Neuronal stem cell (in vitro differentiated cells): Measurements from ENCODE around the gene CLDN17.

Source experiments
- DNase-seq: peaks from one replicate; pipeline ENCODE4 v3.0.0-alpha.2; 2013; ENCODE audit warnings: low spot score
- H2AFZ ChIP-seq: one replicate; pipeline ENCODE4 v1.6.1; 2013; ENCODE audit warnings: mild to moderate bottlenecking, low read length, inconsistent platforms
- H2AK5ac ChIP-seq: 2 replicates; pipeline ENCODE4 v1.6.1; 2013; ENCODE audit warnings: low read depth, mild to moderate bottlenecking, inconsistent platforms, low read length, moderate library complexity, mixed read lengths
- H2BK120ac ChIP-seq: 2 replicates; pipeline ENCODE4 v1.6.1; 2013; ENCODE audit warnings: low read depth, mild to moderate bottlenecking, inconsistent platforms, low read length, moderate library complexity, mixed read lengths
- H2BK12ac ChIP-seq: one replicate; pipeline ENCODE4 v1.6.1; 2013; ENCODE audit warnings: low read length, inconsistent platforms
- H2BK15ac ChIP-seq: 2 replicates; pipeline ENCODE4 v1.6.1; 2013; ENCODE audit warnings: mild to moderate bottlenecking, low read length, inconsistent platforms, mixed read lengths
- H2BK5ac ChIP-seq: one replicate; pipeline ENCODE4 v1.6.1; 2013; ENCODE audit warnings: inconsistent platforms, mild to moderate bottlenecking, low read length, moderate library complexity
- H3K14ac ChIP-seq: one replicate; pipeline ENCODE4 v1.6.1; 2013; ENCODE audit warnings: low read length, inconsistent platforms
- H3K18ac ChIP-seq: 2 replicates; pipeline ENCODE4 v1.6.1; 2013; ENCODE audit warnings: low read length, inconsistent platforms
- H3K23ac ChIP-seq: 2 replicates; pipeline ENCODE4 v1.6.1; 2013; ENCODE audit warnings: low read depth, mild to moderate bottlenecking, mixed read lengths, low read length, inconsistent platforms; ENCODE audit not compliant: poor library complexity
- H3K27ac ChIP-seq: replicated peaks from 3 replicates; pipeline ENCODE4 v1.5.1; 2013; ENCODE audit warnings: low read length, inconsistent platforms
- H3K27me3 ChIP-seq, 3 experiments: 2 replicates each; pipeline ENCODE4 v1.6.1; 2013; ENCODE audit warnings: low read length in 3 of 3, mild to moderate bottlenecking in 2 of 3, inconsistent platforms in 1 of 3, low read depth in 1 of 3, mixed read lengths in 1 of 3, moderate library complexity in 1 of 3; ENCODE audit not compliant: control insufficient read depth in 3 of 3, insufficient read depth in 3 of 3
- H3K36me3 ChIP-seq, 2 donors: replicated peaks in 1 of 2; 2 replicates each; pipeline ENCODE4 v1.6.1; 2013; ENCODE audit warnings: low read length in 2 of 2; ENCODE audit not compliant: control insufficient read depth in 2 of 2, insufficient read depth in 2 of 2
- H3K4ac ChIP-seq: 2 replicates; pipeline ENCODE4 v1.6.1; 2013; ENCODE audit warnings: inconsistent platforms, mild to moderate bottlenecking, low read length, moderate library complexity
- H3K4me1 ChIP-seq, 2 donors: 1 replicate in 1 of 2; 2 replicates in 1 of 2; pipeline ENCODE4 v1.6.1; 2013; ENCODE audit warnings: low read length in 2 of 2, low read depth in 1 of 2; ENCODE audit not compliant: control insufficient read depth in 2 of 2, insufficient read depth in 1 of 2
- H3K4me2 ChIP-seq: one replicate; pipeline ENCODE4 v1.6.1; 2013; ENCODE audit warnings: mild to moderate bottlenecking, low read length, inconsistent platforms; ENCODE audit not compliant: insufficient read depth, poor library complexity, severe bottlenecking
- H3K4me3 ChIP-seq, 2 donors: 2 replicates each; pipeline ENCODE4 v1.5.1; 2013; ENCODE audit warnings: low read length in 2 of 2, mild to moderate bottlenecking in 2 of 2, inconsistent platforms in 1 of 2, moderate library complexity in 1 of 2
- H3K79me1 ChIP-seq: one replicate; pipeline ENCODE4 v1.6.1; 2013; ENCODE audit warnings: low read depth, mild to moderate bottlenecking, inconsistent platforms, low read length, moderate library complexity
- H3K9ac ChIP-seq: one replicate; pipeline ENCODE4 v1.6.1; 2013; ENCODE audit warnings: mild to moderate bottlenecking, low read depth, low read length, inconsistent platforms; ENCODE audit not compliant: poor library complexity
- H3K9me3 ChIP-seq, 2 donors: replicated peaks in 1 of 2; 2 replicates each; pipeline versions ENCODE3 to v1.6.1; 2013; ENCODE audit warnings: low read length in 2 of 2, mild to moderate bottlenecking in 2 of 2, inconsistent platforms in 1 of 2, low read depth in 1 of 2, mixed read lengths in 1 of 2, moderate library complexity in 1 of 2; ENCODE audit not compliant: control insufficient read depth in 2 of 2, insufficient read depth in 1 of 2
- H4K8ac ChIP-seq: one replicate; pipeline ENCODE4 v1.6.1; 2013; ENCODE audit warnings: low read depth, mild to moderate bottlenecking, inconsistent platforms, low read length, moderate library complexity
- H4K91ac ChIP-seq: one replicate; pipeline ENCODE4 v1.6.1; 2013; ENCODE audit warnings: low read length, low read depth, mild to moderate bottlenecking, inconsistent platforms; ENCODE audit not compliant: poor library complexity
- WGBS, 2 donors: extraction: QIAGEN DNeasy Blood & Tissue Kit; methylation state at CpG; one replicate each; pipeline ENCODE4 v1.1.7; 2013; ENCODE audit warnings: missing lambda C conversion rate in 2 of 2, mixed read lengths in 1 of 2; ENCODE audit not compliant: insufficient read length in 2 of 2, insufficient replicate concordance in 1 of 2; ENCODE audit errors: extremely low coverage in 2 of 2; 5-methylcytosine and 5-hydroxymethylcytosine counted together

The CLDN17 gene

GRCh38 chr21:30207252-30207579 lies 40.6 kb upstream of the CLDN17 start:
- Histone ChIP-seq H3K79me1 (no peaks in the 10 kb centered on the region), H2BK12ac (no peak overlapping the region), H3K36me3 (no peaks in the 10 kb centered on the region), H3K27me3 (no peaks in the 10 kb centered on the region), H2BK120ac (no peak overlapping the region), H3K9me3 (no peaks in the 10 kb centered on the region), H3K27ac (no peak overlapping the region), H2AFZ (peak overlapping the region; percentile 9), H3K23ac (no peak overlapping the region), H3K4me1 (no peaks in the 10 kb centered on the region), H3K9ac (no peak overlapping the region), H3K4me2 (no peak overlapping the region), H3K4me3 (no peak overlapping the region), H2BK5ac (no peak overlapping the region), H4K91ac (no peak overlapping the region), H3K18ac (no peak overlapping the region), H3K4ac (no peak overlapping the region), H2AK5ac (no peak overlapping the region), H3K14ac (no peak overlapping the region), H4K8ac (no peak overlapping the region), H2BK15ac (no peak overlapping the region)
- no CpG with 5 or more reads among the region's 1 CpG for WGBS, 2 donors
- DNase-seq = no peak

- H2BK5ac ChIP-seq = no peak overlapping the region
- no peaks in the 10 kb centered on the region for H3K4me1 ChIP-seq
- H3K4ac ChIP-seq = no peak overlapping the region
- peak overlapping the region; percentile 9 for H2AFZ ChIP-seq
- no peaks in the 10 kb centered on the region for H3K9me3 ChIP-seq
- H3K36me3 ChIP-seq = no peaks in the 10 kb centered on the region
- no peak overlapping the region for H3K4me3 ChIP-seq
- H2AK5ac ChIP-seq = no peak overlapping the region
- H3K23ac ChIP-seq = no peak overlapping the region
- no peak overlapping the region for H2BK12ac ChIP-seq
- no peak overlapping the region for H2BK15ac ChIP-seq
- H4K91ac ChIP-seq = no peak overlapping the region
- H3K9ac ChIP-seq = no peak overlapping the region
- no peak overlapping the region for H3K4me2 ChIP-seq
- H3K14ac ChIP-seq = no peak overlapping the region
- H3K27me3 ChIP-seq = no peaks in the 10 kb centered on the region
- no peak for DNase-seq
- H3K27ac ChIP-seq = no peak overlapping the region
- WGBS, 2 donors = no CpG with 5 or more reads among the region's 7 CpGs
- H3K18ac ChIP-seq = no peak overlapping the region
- no peaks in the 10 kb centered on the region for H3K79me1 ChIP-seq
- no peak overlapping the region for H4K8ac ChIP-seq
- no peak overlapping the region for H2BK120ac ChIP-seq
Measured at GRCh38 chr21:30206551-30207251, 40.1 kb upstream of the CLDN17 start.

- no peak overlapping the region for H2AK5ac ChIP-seq
- H2BK5ac ChIP-seq = no peak overlapping the region
- no peak overlapping the region for H2BK120ac ChIP-seq
- no peaks in the 10 kb centered on the region for H3K9me3 ChIP-seq
- H4K8ac ChIP-seq = no peak overlapping the region
- H3K27me3 ChIP-seq = no peaks in the 10 kb centered on the region
- no peak overlapping the region for H3K23ac ChIP-seq
- H3K4me1 ChIP-seq = no peaks in the 10 kb centered on the region
- H2BK12ac ChIP-seq = no peak overlapping the region
- no peaks in the 10 kb centered on the region for H3K79me1 ChIP-seq
- no peak overlapping the region for H3K18ac ChIP-seq
- H3K36me3 ChIP-seq = no peaks in the 10 kb centered on the region
- H4K91ac ChIP-seq = no peak overlapping the region
- no peak overlapping the region for H3K4me3 ChIP-seq
- no CpG with 5 or more reads among the region's 2 CpGs for WGBS, 2 donors
- H3K14ac ChIP-seq = no peak overlapping the region
- H3K4ac ChIP-seq = no peak overlapping the region
- H3K4me2 ChIP-seq = no peak overlapping the region
- no peak overlapping the region for H3K27ac ChIP-seq
- no peak for DNase-seq
- H2AFZ ChIP-seq = no peak overlapping the region
- no peak overlapping the region for H3K9ac ChIP-seq
- H2BK15ac ChIP-seq = no peak overlapping the region
Measured at GRCh38 chr21:30200000-30200399, 33.4 kb upstream of the CLDN17 start.

- Histone ChIP-seq H3K23ac (no peak overlapping the region), H3K79me1 (no peaks in the 10 kb centered on the region), H3K9me3 (no peaks in the 10 kb centered on the region), H3K4ac (no peak overlapping the region), H3K4me2 (no peak overlapping the region), H3K36me3 (no peaks in the 10 kb centered on the region), H4K8ac (no peak overlapping the region), H3K4me1 (no peaks in the 10 kb centered on the region), H2AFZ (no peak overlapping the region), H2BK12ac (no peak overlapping the region), H3K27ac (no peak overlapping the region), H4K91ac (no peak overlapping the region), H3K14ac (no peak overlapping the region), H3K27me3 (no peaks in the 10 kb centered on the region), H2BK5ac (no peak overlapping the region), H3K9ac (no peak overlapping the region), H2BK15ac (no peak overlapping the region), H2AK5ac (no peak overlapping the region), H2BK120ac (no peak overlapping the region), H3K4me3 (no peak overlapping the region), H3K18ac (no peak overlapping the region)
- no CpG with 5 or more reads among the region's 2 CpGs for WGBS, 2 donors
- DNase-seq = peak; percentile 35
Measured at GRCh38 chr21:30194701-30195299, 28.2 kb upstream of the CLDN17 start.
